Keratinocyte (primary cell): ENCODE results near the gene ANKRD9.

Source experiments
- CTCF ChIP-seq, 3 experiments: IDR thresholded peaks in 1 of 3; conservative IDR thresholded peaks in 1 of 3; optimal IDR thresholded peaks in 1 of 3; 2 replicates in 2 of 3; 3 replicates in 1 of 3; pipeline versions ENCODE3 to v1.5.1; 2011; ENCODE audit warnings: low read length in 3 of 3, mild to moderate bottlenecking in 3 of 3, moderate library complexity in 2 of 3, control low read depth in 1 of 3, inconsistent platforms in 1 of 3; ENCODE audit not compliant: insufficient read depth in 2 of 3; ENCODE audit errors: extremely low read depth in 1 of 3
- EZH2 ChIP-seq: IDR thresholded peaks from one replicate; pipeline ENCODE4 v1.6.1; 2012; ENCODE audit warnings: inconsistent platforms, mild to moderate bottlenecking, low read length, moderate library complexity

GRCh38 chr14:102508774-102509745 lies 516 bp downstream of the ANKRD9 start:
- TF ChIP-seq CTCF (optimal IDR thresholded peaks at IDR 0.05 in 1 of 3, IDR thresholded peaks at IDR 0.05 in 1 of 3, conservative IDR thresholded peaks at IDR 0.05 in 1 of 3; ENCODE audit: extremely low read depth in 1 of 3, insufficient read depth in 2 of 3, low read length in 3 of 3) (no peak), EZH2 (no peak)
